AG04450 (cell line): ENCODE data around the gene MB21D2. TPM values are rescaled to one million over a fixed set of nuclear protein-coding genes. Genes with fewer than 3 reads are reported as not detected.
"Not testable (repeated sequence)": the region's sequence is repeated elsewhere in the genome, so short reads cannot be mapped to it uniquely, and the experiment has no call there.

Experiments used
- CTCF ChIA-PET: fragments of 300-600, 350-600 bp; formaldehyde crosslinking; extraction: SDS; loops from one replicate; lab custom pipeline; 2022; ENCODE audit warnings: antibody characterized with exemption, inconsistent platforms; lab: Charles Lee
- POLR2A ChIA-PET: fragments of 350-600 bp; formaldehyde crosslinking; extraction: SDS; loops from one replicate; lab custom pipeline; 2021; ENCODE audit warnings: antibody characterized with exemption, inconsistent platforms; lab: Yijun Ruan, JAX
- DNase-seq: peaks from one replicate; pipeline ENCODE4 v3.0.0-alpha.2; 2011; ENCODE audit warnings: low read depth, low spot score
- H3K27ac ChIP-seq: one replicate; pipeline ENCODE4 v1.5.1; 2012; ENCODE audit warnings: low read depth, low read length, control low read depth
- H3K27me3 ChIP-seq: one replicate; pipeline ENCODE4 v1.6.0; 2012; ENCODE audit warnings: low read length; ENCODE audit not compliant: control insufficient read depth, insufficient read depth
- H3K4me3 ChIP-seq: 2 replicates; pipeline ENCODE4 v1.5.1; 2011; ENCODE audit warnings: mild to moderate bottlenecking, low read depth, low read length, control low read depth
- H3K9me3 ChIP-seq: 2 replicates; pipeline ENCODE4 v1.5.1; 2012; ENCODE audit warnings: low read length; ENCODE audit not compliant: control insufficient read depth, insufficient read depth
- polyA plus RNA-seq: library from polyadenylated mRNA; depleted of rRNA; stranded (reverse); fragments of >200 nt; gene quantifications from 2 replicates; pipeline ENCODE4 v1.2.3, GENCODE V29; 2011
- TF ChIP-seq, protein P1 (sequence below): IDR thresholded peaks from 2 replicates; pipeline ENCODE4 v1.5.1; 2011; ENCODE audit warnings: low read depth, low read length, control low read depth, inconsistent platforms

MB21D2 gene
- polyA plus RNA-seq, 1 experiment: 14.6 TPM

DNA sequence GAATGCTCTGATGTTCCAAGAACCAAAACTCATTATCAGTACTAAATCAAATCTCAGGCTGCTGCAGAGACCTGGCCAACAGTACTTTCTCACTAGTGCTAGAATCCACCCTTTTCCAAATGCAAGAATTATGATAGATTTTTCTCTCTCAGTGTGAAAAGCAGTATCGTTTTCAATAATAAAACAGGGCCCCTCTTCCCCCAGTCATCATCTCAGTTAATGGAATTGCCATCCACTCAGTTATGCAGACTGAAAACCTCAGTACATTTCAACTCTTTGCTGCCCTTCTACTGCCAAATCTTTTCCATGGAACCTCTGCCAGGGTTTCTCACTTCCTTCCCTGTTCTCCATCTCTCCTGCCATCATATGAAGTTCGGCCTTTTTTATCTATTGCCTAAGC lies 117.9 kb downstream of the MB21D2 start:
- Histone ChIP-seq H3K4me3 (no peak overlapping the region), H3K27me3 (no peaks in the 10 kb centered on the region), H3K27ac (no peak overlapping the region), H3K9me3 (no peaks in the 10 kb centered on the region; the same call in 1 of the 2 replicates)
- POLR2A ChIA-PET: no interaction called here
- TF ChIP-seq, protein P1, sequence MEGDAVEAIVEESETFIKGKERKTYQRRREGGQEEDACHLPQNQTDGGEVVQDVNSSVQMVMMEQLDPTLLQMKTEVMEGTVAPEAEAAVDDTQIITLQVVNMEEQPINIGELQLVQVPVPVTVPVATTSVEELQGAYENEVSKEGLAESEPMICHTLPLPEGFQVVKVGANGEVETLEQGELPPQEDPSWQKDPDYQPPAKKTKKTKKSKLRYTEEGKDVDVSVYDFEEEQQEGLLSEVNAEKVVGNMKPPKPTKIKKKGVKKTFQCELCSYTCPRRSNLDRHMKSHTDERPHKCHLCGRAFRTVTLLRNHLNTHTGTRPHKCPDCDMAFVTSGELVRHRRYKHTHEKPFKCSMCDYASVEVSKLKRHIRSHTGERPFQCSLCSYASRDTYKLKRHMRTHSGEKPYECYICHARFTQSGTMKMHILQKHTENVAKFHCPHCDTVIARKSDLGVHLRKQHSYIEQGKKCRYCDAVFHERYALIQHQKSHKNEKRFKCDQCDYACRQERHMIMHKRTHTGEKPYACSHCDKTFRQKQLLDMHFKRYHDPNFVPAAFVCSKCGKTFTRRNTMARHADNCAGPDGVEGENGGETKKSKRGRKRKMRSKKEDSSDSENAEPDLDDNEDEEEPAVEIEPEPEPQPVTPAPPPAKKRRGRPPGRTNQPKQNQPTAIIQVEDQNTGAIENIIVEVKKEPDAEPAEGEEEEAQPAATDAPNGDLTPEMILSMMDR: no peak
- DNase-seq: no peak
- CTCF ChIA-PET: interaction anchor here (1.0 kb wide), 1 partner anchor 233 kb away, joined by 3 read pairs; no protein-coding TSS in a partner anchor

DNA sequence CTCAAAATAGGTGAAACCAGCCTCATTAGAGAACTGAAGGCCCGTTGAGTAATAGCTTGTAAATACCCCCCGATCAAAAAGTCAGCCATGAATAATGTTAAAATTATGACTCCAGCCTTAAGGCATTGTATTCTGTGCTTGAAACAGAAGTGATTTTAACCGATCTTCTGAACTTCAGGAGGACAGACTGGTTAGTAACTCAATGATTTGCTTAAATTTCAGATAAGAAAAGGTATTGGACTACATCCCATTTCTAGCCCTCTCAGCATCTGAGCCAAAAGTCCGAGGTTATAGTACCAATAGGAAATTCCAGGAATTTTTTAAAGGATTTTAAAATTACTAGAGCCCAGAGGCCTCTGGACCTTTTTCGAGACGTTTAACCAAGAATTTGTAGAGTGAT lies 122.6 kb downstream of the MB21D2 start:
- TF ChIP-seq, protein P1: no peak
- ChIA-PET POLR2A (no interaction called here), CTCF (interaction anchor here (0.7 to 1.6 kb wide), 5 partner anchors 8 to 778 kb away, joined by 3 to 7 read pairs (median 3); no protein-coding TSS in a partner anchor)
- H3K9me3 ChIP-seq: no peaks in the 10 kb centered on the region; the same call in 1 of the 2 replicates
- H3K27me3 ChIP-seq: no peaks in the 10 kb centered on the region
- no peak overlapping the region for H3K27ac ChIP-seq
- H3K4me3 ChIP-seq: no peak overlapping the region
- no peak for DNase-seq

DNA sequence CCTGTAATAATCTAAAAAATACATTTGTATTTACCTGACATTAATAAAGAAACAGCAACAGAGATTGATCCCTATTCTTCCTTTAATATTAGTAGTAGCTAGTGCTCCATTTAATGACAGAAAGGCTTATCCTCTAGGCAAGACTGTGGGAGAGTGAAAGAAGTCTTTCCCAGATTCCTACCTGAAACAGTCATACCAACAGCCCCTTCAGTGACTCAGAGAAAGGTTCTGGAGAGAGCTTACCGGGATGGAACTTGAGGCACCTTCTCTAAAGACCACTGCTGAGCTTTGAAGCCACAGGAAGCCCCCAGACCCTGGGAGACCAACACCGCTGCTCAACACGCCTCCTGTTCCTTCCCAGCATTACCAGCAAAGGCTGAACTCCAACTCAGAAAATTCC lies 123.4 kb downstream of the MB21D2 start:
- TF ChIP-seq, protein P1: no peak

DNA sequence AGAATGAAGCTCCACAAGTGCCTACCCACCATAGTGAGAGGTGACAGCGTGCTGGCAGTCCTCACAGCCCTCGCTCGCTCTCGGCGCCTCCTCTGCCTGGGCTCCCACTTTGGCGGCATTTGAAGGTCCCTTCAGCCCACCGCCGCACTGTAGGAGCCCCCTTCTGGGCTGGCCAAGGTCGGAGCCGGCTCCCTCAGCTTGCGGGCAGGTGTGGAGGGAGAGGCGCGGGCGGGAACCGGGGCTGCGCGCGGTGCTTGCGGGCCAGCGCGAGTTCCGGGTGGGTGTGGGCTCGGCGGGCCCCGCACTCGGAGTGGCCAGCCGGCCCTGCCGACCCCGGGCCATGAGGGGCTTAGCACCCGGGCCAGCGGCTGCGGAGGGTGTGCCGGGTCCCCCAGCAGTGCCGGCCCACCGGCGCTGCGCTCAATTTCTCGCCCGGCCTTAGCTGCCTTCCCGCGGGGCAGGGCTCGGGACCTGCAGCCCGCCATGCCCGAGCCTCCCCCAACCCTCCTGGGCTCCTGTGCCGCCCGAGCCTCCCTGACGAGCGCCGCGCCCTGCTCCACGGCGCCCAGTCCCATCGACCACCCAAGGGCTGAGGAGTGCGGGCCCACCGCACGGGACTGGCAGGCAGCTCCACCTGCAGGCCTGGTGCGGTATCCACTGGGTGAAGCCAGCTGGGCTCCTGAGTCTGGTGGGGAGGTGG lies 128.7 kb downstream of the MB21D2 start:
- POLR2A ChIA-PET: interaction anchor here (0.5 kb wide), 1 partner anchor 386 kb away, joined by 3 read pairs; no protein-coding TSS in a partner anchor
- H3K27me3 ChIP-seq, H3K27ac ChIP-seq, H3K9me3 ChIP-seq, H3K4me3 ChIP-seq, DNase-seq: not testable (repeated sequence)
- CTCF ChIA-PET: interaction anchor here (1.4 kb wide), 1 partner anchor 24 kb away, joined by 5 read pairs; no protein-coding TSS in a partner anchor

More for the DNA sequence above, 123.4 kb downstream of the MB21D2 start:
- Histone ChIP-seq H3K27ac (no peak overlapping the region), H3K9me3 (no peaks in the 10 kb centered on the region; the same call in 1 of the 2 replicates), H3K4me3 (no peak overlapping the region), H3K27me3 (no peaks in the 10 kb centered on the region)
- POLR2A ChIA-PET: no interaction called here
- CTCF ChIA-PET: interaction anchor here (0.7 to 1.6 kb wide), 2 partner anchors 9 to 23 kb away, joined by 3 to 7 read pairs; no protein-coding TSS in a partner anchor
- DNase-seq: no peak

DNA sequence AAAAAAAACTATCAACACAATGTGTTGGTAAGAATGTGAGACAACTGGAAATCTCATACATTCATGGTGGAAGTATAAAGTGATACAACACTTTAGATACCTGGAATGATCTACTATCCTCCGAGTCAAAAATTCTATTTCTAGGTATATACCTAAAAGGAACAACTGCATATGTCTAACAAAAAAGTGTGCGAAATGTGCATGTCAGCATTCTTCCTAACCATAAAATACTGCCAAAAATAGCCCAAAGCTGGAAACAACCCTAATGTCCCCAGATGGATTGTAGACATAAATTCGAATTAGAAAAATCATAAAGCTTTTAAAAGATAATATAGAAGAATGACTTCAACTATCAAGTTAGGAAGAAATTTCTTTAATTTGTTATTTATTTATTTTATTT lies 139.1 kb downstream of the MB21D2 start:
- H3K27ac ChIP-seq: no peak overlapping the region
- POLR2A ChIA-PET: no interaction called here
- H3K27me3 ChIP-seq: no peaks in the 10 kb centered on the region
- CTCF ChIA-PET: interaction anchor here (0.9 kb wide), 1 partner anchor 212 kb away, joined by 5 read pairs; no protein-coding TSS in a partner anchor
- H3K4me3 ChIP-seq: no peak overlapping the region
- H3K9me3 ChIP-seq: peaks cover 3% of the 10 kb centered on the region; the same call in 1 of the 2 replicates
- DNase-seq: no peak
- TF ChIP-seq, protein P1: no peak

DNA sequence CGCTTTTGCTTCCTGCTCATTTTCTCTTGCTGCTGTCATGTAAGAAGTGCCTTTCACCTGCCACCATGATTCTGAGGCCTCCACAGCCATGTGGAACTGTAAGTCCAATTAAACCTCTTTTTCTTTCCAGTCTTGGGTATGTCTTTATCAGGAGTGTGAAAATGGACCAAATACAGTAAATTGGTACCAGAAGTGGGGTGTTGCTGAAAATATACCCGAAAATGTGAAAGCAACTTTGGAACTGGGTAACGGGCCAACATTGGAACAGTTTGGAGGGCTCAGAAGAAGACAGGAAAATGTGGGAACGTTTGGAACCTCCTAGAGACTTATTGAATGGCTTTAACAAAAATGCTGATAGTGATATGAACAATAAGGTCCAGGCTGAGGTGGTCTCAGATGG lies 143.3 kb downstream of the MB21D2 start:
- CTCF ChIA-PET, POLR2A ChIA-PET, H3K4me3 ChIP-seq: not testable (repeated sequence)

More for the DNA sequence above, 143.3 kb downstream of the MB21D2 start:
- H3K27me3 ChIP-seq, H3K9me3 ChIP-seq, DNase-seq, H3K27ac ChIP-seq: not testable (repeated sequence)
